Uterus (tissue), 4 donors: ENCODE data around the gene ADAMTS2. TPM values are rescaled to one million over a fixed set of nuclear protein-coding genes. Genes with fewer than 3 reads are reported as not detected.

Experiments
- DNase-seq, 2 donors: peaks; one replicate each; pipeline ENCODE4 v3.0.0-alpha.2; 2019 to 2020
- H3K27ac ChIP-seq, 2 donors: fragments of 200-600 bp; sonication (generic); 1 replicate in 1 of 2; 2 replicates in 1 of 2; pipeline ENCODE4 v1.5.1; 2016 to 2018
- H3K27me3 ChIP-seq, 2 donors: fragments of 200-600 bp; sonication (generic); one replicate each; pipeline ENCODE4 v1.5.1; 2018 to 2019; ENCODE audit warnings: control low read depth in 1 of 2
- H3K36me3 ChIP-seq, 2 donors: fragments of 200-600 bp; sonication (generic); one replicate each; pipeline ENCODE4 v1.5.1; 2019; ENCODE audit warnings: control low read depth in 1 of 2
- H3K4me1 ChIP-seq, 2 donors: fragments of 200-600 bp; sonication (generic); one replicate each; pipeline ENCODE4 v1.5.1; 2018 to 2019; ENCODE audit warnings: control low read depth in 1 of 2
- H3K4me3 ChIP-seq, 2 donors: fragments of 200-600 bp; sonication (generic); 1 replicate in 1 of 2; 2 replicates in 1 of 2; pipeline ENCODE4 v1.5.1; 2018 to 2019; ENCODE audit warnings: mild to moderate bottlenecking in 1 of 2
- H3K9me3 ChIP-seq, 2 donors: fragments of 200-600 bp; sonication (generic); one replicate each; pipeline ENCODE4 v1.5.1; 2019; ENCODE audit warnings: control low read depth in 1 of 2
- POLR2A ChIP-seq, 2 donors: fragments of 450-650 bp; IDR thresholded peaks; one replicate each; pipeline ENCODE4 v1.6.1; 2016; ENCODE audit warnings: antibody characterized with exemption in 2 of 2, mild to moderate bottlenecking in 1 of 2, moderate library complexity in 1 of 2
- intact Hi-C: fragments of 100-400 bp; cut with DNase I; formaldehyde crosslinking; loops from one replicate; pipeline ENCODE4 v1.15.1; 2023; ENCODE audit warnings: low total_unique reads
- total RNA-seq, 4 donors: library from RNA; depleted of rRNA in 3 of 4; stranded (reverse); fragments of >200 nt in 3 of 4; gene quantifications; one replicate each; pipeline versions ENCODE4 v1.1.0 to v1.2.4, GENCODE V29; 2014 to 2023
- TF ChIP-seq, protein P1 (sequence below), 4 experiments: fragments of 200-600 bp in 2 of 4; fragments of 450-650 bp in 2 of 4; sonication (generic) in 2 of 4; IDR thresholded peaks; one replicate each; pipeline ENCODE4 v1.5.1; 2016 to 2019; ENCODE audit warnings: antibody characterized with exemption in 4 of 4, mild to moderate bottlenecking in 2 of 4, moderate library complexity in 1 of 4
- donor health status: DM: yes; HTN: yes; CAD: no.

ADAMTS2 gene
- total RNA-seq, 4 donors from 2014 or later: 4.1 to 97.1 (median 40.3) TPM

DNA sequence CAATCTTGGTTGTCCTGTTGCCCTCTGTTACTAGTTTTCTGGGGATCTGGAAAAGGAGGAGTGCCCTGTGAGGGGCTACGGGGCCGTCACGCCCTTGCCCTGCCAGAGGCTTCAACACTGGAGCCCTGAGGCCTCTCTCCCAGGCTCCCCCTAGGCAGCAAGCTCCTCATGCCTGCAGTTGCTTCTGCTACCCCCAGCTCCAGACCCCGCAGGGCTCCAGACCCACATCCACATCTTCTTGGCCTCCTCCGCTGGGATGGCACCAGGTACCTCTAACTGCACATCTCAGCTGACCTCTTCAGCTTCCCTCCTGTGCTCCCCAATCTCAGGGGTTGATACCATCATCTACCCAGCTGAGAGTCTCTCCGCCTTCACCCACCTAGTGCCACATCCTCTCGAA lies 169.1 kb downstream of the ADAMTS2 start:
- Histone ChIP-seq H3K27me3 (no peaks in the 10 kb centered on the region), H3K27ac (no peak overlapping the region), H3K4me1 (no peaks in the 10 kb centered on the region), H3K9me3 (no peaks in the 10 kb centered on the region), H3K4me3 (no peak overlapping the region), H3K36me3 (no peaks in the 10 kb centered on the region)
- TF ChIP-seq POLR2A (IDR thresholded peaks at IDR 0.05): no peak
- TF ChIP-seq, protein P1, sequence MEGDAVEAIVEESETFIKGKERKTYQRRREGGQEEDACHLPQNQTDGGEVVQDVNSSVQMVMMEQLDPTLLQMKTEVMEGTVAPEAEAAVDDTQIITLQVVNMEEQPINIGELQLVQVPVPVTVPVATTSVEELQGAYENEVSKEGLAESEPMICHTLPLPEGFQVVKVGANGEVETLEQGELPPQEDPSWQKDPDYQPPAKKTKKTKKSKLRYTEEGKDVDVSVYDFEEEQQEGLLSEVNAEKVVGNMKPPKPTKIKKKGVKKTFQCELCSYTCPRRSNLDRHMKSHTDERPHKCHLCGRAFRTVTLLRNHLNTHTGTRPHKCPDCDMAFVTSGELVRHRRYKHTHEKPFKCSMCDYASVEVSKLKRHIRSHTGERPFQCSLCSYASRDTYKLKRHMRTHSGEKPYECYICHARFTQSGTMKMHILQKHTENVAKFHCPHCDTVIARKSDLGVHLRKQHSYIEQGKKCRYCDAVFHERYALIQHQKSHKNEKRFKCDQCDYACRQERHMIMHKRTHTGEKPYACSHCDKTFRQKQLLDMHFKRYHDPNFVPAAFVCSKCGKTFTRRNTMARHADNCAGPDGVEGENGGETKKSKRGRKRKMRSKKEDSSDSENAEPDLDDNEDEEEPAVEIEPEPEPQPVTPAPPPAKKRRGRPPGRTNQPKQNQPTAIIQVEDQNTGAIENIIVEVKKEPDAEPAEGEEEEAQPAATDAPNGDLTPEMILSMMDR (IDR thresholded peaks at IDR 0.05): no peak
- DNase-seq: no peak
- intact Hi-C loops: no loop called here

DNA sequence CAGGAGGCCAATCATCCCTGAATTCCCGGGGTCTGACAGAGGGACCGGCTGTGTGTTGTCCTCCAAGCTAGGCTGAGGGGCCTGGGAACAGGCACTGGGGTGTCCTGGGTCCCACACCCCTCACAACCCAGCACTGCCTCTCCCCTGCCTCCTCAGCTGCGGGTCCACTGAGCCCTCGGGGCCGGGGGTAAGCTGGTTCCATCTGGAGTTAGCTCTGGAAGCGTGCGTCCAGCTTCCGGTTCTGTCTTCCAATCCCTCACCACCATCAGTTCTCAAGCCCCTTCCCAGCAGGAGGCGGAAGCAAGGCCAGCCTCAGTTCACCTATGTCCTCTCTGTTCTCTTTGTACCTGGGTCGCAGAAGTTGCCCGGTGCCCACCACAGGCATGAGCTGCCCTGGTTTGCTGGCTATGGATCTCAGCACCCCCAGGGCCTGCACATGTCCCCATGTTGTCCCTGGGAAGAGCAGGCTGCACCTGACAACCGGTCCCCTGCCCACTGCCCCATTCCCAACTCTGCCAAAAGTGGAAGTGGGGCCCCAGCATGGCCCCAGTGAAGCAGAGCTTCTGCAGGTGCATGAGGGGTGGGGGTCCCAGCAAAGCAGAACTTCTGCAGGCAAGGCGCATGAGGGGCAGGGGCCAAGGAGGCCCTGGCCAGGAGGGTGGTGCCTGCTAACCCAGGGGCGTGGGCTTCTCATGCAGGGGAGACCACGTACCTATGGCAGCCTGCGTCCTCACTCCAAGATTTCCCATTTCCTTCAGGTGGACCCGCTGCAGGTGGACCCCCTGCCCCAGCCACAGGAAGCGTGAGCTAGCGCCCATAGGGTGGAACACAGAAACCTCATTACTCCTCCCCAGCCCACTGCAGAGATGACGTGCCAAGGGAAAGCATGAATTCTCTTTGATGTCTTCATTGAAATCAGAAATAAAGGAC lies 173.2 kb downstream of the ADAMTS2 start:
- intact Hi-C loops: no loop called here
- no peak for TF ChIP-seq POLR2A (IDR thresholded peaks at IDR 0.05)
- TF ChIP-seq, protein P1 (IDR thresholded peaks at IDR 0.05): no peak
- Histone ChIP-seq H3K4me1 (no peaks in the 10 kb centered on the region), H3K36me3 (no peaks in the 10 kb centered on the region), H3K27ac (peak overlapping the region; percentile 24 to 53), H3K9me3 (no peaks in the 10 kb centered on the region), H3K4me3 (no peak overlapping the region), H3K27me3 (no peaks in the 10 kb centered on the region)
- DNase-seq: no peak

DNA sequence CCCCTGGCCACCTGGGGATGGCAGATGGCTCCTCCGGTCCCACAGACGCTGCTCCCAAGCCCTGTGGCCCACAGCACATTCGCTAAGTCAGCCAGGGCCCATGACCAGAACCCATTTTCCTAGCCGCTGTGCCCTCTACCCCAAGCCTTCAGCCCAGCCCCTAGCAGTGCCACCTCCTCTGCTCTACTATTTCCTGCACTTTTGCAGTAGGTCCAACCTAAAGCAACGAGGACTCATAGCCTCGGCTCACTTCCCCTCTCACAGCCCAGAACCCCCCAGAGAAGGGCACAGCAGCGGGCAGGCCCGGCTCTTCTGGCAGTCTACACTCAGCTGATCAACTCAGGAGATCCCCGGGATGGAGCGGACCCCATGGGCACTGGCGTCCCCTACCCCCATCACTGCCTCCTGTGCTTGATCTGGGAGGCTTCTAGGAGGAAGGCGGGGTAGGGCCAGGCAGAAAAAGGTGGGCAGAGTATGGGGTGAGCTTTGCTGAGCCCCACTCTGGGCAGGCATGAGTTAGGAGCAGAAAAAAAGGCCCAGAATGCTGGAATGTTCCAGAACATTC lies 173.9 kb downstream of the ADAMTS2 start:
- no peak overlapping the region for H3K4me3 ChIP-seq

GRCh38 chr5:179170606-179171005 lies 174.7 kb downstream of the ADAMTS2 start:
- peak overlapping the region; percentile 35 to 53 for H3K27ac ChIP-seq
- no peaks in the 10 kb centered on the region for H3K27me3 ChIP-seq
- no peaks in the 10 kb centered on the region for H3K4me1 ChIP-seq
- TF ChIP-seq POLR2A (IDR thresholded peaks at IDR 0.05): no peak
- TF ChIP-seq, protein P1 (IDR thresholded peaks at IDR 0.05): no peak
- intact Hi-C loops: no loop called here
- H3K36me3 ChIP-seq: no peaks in the 10 kb centered on the region
- no peak overlapping the region for H3K4me3 ChIP-seq
- DNase-seq: no peak
- no peaks in the 10 kb centered on the region for H3K9me3 ChIP-seq

More for the DNA sequence above, 173.9 kb downstream of the ADAMTS2 start:
- DNase-seq: no peak
- Histone ChIP-seq H3K4me1 (no peaks in the 10 kb centered on the region), H3K36me3 (no peaks in the 10 kb centered on the region), H3K27ac (peak overlapping the region; percentile 24 to 53), H3K27me3 (no peaks in the 10 kb centered on the region), H3K9me3 (no peaks in the 10 kb centered on the region)
- intact Hi-C loops: no loop called here
- TF ChIP-seq, protein P1 (IDR thresholded peaks at IDR 0.05): no peak

DNA sequence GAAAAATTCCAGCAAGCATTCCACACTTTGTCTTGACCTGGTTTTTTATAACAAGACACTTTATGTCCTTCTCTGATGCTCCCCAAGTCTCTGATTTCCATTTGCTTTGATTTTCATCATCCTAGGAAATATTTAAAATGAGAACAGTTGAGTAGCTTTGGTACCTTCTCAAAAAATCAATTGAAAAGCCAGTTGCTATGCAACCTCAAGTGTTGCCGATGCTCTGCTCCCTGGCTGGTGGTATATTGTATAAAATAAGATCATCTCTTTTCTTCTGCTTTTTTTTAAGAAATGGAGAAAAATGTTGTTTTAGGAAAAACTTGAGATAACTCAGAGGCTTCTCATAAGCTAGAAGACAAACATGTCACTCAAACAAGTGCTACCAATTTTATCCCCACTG lies 175.4 kb downstream of the ADAMTS2 start:
- intact Hi-C loops: loop anchor here (5.0 kb wide), 2 partner anchors 172 to 322 kb away; no protein-coding TSS in a partner anchor
- DNase-seq: no peak
- Histone ChIP-seq H3K4me1 (no peaks in the 10 kb centered on the region), H3K27me3 (no peaks in the 10 kb centered on the region), H3K36me3 (no peaks in the 10 kb centered on the region), H3K4me3 (no peak overlapping the region), H3K27ac (peak overlapping the region in 1 of 2 donors; percentile 53), H3K9me3 (no peaks in the 10 kb centered on the region)
- TF ChIP-seq, protein P1 (IDR thresholded peaks at IDR 0.05): no peak
- no peak for TF ChIP-seq POLR2A (IDR thresholded peaks at IDR 0.05)
